ENCODE data around the gene RAB8A. TPM values are rescaled to one million over a fixed set of nuclear protein-coding genes. Genes with fewer than 3 reads are reported as not detected.

RAB8A gene
- total RNA-seq, 1 donor from 2014 or later: 39.2 TPM

DNA sequence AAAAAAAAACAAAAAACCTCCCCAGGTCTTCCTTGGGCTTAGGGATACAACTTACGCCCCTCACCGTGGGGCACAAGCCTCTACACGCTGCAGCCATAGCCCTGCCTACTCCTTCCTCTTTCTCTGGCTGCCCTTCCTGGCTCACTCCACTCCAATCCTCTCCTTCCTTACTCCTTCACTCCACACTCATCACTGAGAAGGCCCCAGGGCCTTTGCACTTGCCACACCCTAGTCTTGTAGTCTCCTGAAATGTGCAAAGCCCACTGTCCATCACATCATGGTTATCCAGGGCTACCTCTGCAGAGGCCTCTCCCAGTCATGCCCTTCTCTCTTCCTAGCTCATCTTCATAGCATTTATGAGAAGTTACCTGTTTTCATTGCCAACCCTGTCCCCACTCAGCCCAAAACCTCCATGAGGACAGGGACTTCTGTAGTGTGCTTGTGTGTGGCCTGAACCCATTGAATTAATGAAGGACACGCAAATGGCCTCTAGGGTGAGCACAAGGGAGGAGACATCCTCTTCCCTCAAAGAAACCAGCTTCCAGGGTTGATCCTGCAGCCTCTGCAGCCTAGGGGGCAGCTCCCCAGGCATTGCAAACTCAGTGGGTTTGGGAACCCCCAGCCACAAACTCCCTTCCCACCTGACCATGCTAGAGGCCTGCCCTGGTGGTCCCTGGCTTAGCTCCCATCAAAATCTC lies 23.9 kb downstream of the RAB8A start:
- Histone ChIP-seq H2AFZ (replicated peaks) (no peak overlapping the region), H3K9ac (no peak overlapping the region), H3K27me3 (no peaks in the 10 kb centered on the region), H3K4me2 (no peak overlapping the region), H3F3A (ENCODE audit: low read depth) (no peaks in the 10 kb centered on the region), H3K79me2 (ENCODE audit: low read depth) (no peaks in the 10 kb centered on the region), H3K4me3 (no peak overlapping the region), H3K4me1 (no peaks in the 10 kb centered on the region), H3K27ac (no peak overlapping the region), H3K36me3 (no peaks in the 10 kb centered on the region), H4K20me1 (ENCODE audit: low read depth) (no peaks in the 10 kb centered on the region), H3K9me3 (ENCODE audit: low read depth) (no peaks in the 10 kb centered on the region)
- Mint-ChIP-seq H3K27ac (no peak overlapping the region), H3K36me3 (peaks cover 31% of the 10 kb centered on the region), H3K4me1 (no peaks in the 10 kb centered on the region), H3K27me3 (ENCODE audit: insufficient read depth, low read depth) (peaks cover 2% of the 10 kb centered on the region), H3K4me3 (no peak overlapping the region), H3K9me3 (no peaks in the 10 kb centered on the region)
- TF ChIP-seq EZH2phosphoT487 (IDR thresholded peaks at IDR 0.05) (no peak), EZH2 (IDR thresholded peaks at IDR 0.05) (no peak)
- TF ChIP-seq, protein P1, sequence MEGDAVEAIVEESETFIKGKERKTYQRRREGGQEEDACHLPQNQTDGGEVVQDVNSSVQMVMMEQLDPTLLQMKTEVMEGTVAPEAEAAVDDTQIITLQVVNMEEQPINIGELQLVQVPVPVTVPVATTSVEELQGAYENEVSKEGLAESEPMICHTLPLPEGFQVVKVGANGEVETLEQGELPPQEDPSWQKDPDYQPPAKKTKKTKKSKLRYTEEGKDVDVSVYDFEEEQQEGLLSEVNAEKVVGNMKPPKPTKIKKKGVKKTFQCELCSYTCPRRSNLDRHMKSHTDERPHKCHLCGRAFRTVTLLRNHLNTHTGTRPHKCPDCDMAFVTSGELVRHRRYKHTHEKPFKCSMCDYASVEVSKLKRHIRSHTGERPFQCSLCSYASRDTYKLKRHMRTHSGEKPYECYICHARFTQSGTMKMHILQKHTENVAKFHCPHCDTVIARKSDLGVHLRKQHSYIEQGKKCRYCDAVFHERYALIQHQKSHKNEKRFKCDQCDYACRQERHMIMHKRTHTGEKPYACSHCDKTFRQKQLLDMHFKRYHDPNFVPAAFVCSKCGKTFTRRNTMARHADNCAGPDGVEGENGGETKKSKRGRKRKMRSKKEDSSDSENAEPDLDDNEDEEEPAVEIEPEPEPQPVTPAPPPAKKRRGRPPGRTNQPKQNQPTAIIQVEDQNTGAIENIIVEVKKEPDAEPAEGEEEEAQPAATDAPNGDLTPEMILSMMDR (IDR thresholded peaks at IDR 0.05): no peak
- no peak for DNase-seq (ENCODE audit: low spot score)

- no peaks in the 10 kb centered on the region for H3K4me1 ChIP-seq
- H3K79me2 ChIP-seq (ENCODE audit: low read depth): no peaks in the 10 kb centered on the region
- H3K27ac ChIP-seq: no peak overlapping the region
- Mint-ChIP-seq H3K27ac (no peak overlapping the region), H3K36me3 (peaks cover 27% of the 10 kb centered on the region), H3K4me1 (no peaks in the 10 kb centered on the region), H3K27me3 (ENCODE audit: insufficient read depth, low read depth) (peaks cover 2% of the 10 kb centered on the region), H3K4me3 (no peak overlapping the region), H3K9me3 (no peaks in the 10 kb centered on the region)
- no peak overlapping the region for H2AFZ ChIP-seq (replicated peaks)
- no peak overlapping the region for H3K4me2 ChIP-seq
- H3K4me3 ChIP-seq: no peak overlapping the region
- no peaks in the 10 kb centered on the region for H3K27me3 ChIP-seq
- no peaks in the 10 kb centered on the region for H3K36me3 ChIP-seq
- no peak overlapping the region for H3K9ac ChIP-seq
- no peak for DNase-seq (ENCODE audit: low spot score)
- no peaks in the 10 kb centered on the region for H4K20me1 ChIP-seq (ENCODE audit: low read depth)
- H3K9me3 ChIP-seq (ENCODE audit: low read depth): no peaks in the 10 kb centered on the region
- TF ChIP-seq, protein P1 (IDR thresholded peaks at IDR 0.05): no peak
- TF ChIP-seq EZH2 (IDR thresholded peaks at IDR 0.05) (no peak), EZH2phosphoT487 (IDR thresholded peaks at IDR 0.05) (no peak)
- no peaks in the 10 kb centered on the region for H3F3A ChIP-seq (ENCODE audit: low read depth)
Measured at GRCh38 chr19:16136185-16136999, 24.7 kb downstream of the RAB8A start.

- no peaks in the 10 kb centered on the region for H3K9me3 Mint-ChIP-seq
- Histone ChIP-seq H4K20me1 (ENCODE audit: low read depth) (no peaks in the 10 kb centered on the region), H2AFZ (replicated peaks) (no peak overlapping the region), H3F3A (ENCODE audit: low read depth) (no peaks in the 10 kb centered on the region), H3K79me2 (ENCODE audit: low read depth) (no peaks in the 10 kb centered on the region), H3K27ac (no peak overlapping the region), H3K4me3 (no peak overlapping the region), H3K9me3 (ENCODE audit: low read depth) (no peaks in the 10 kb centered on the region), H3K27me3 (no peaks in the 10 kb centered on the region), H3K9ac (no peak overlapping the region), H3K4me2 (no peak overlapping the region), H3K4me1 (no peaks in the 10 kb centered on the region), H3K36me3 (no peaks in the 10 kb centered on the region)
- peaks cover 4% of the 10 kb centered on the region for H3K36me3 Mint-ChIP-seq
- TF ChIP-seq EZH2phosphoT487 (IDR thresholded peaks at IDR 0.05) (no peak), EZH2 (IDR thresholded peaks at IDR 0.05) (no peak)
- TF ChIP-seq, protein P1 (IDR thresholded peaks at IDR 0.05): no peak
- no peaks in the 10 kb centered on the region for H3K4me1 Mint-ChIP-seq
- peaks cover 2% of the 10 kb centered on the region for H3K27me3 Mint-ChIP-seq (ENCODE audit: insufficient read depth, low read depth)
- DNase-seq (ENCODE audit: low spot score): no peak
- no peak overlapping the region for H3K4me3 Mint-ChIP-seq
- H3K27ac Mint-ChIP-seq: no peak overlapping the region
Measured at GRCh38 chr19:16139752-16140151, 28.1 kb downstream of the RAB8A start.
